WTC11 (cell line): ENCODE results near the gene PCDH9.

ENCODE experiments used
- AFF4 ChIP-seq: sonication (generic); formaldehyde crosslinking; IDR thresholded peaks from 2 replicates; pipeline ENCODE4 v1.8.1; 2023; ENCODE audit warnings: mild to moderate bottlenecking, missing genetic modification reagents, borderline replicate concordance
- ATF2 ChIP-seq: sonication (generic); formaldehyde crosslinking; IDR thresholded peaks from 2 replicates; pipeline ENCODE4 v1.8.1; 2022; ENCODE audit warnings: low read depth, missing genetic modification reagents, borderline replicate concordance
- CTCF ChIP-seq: fragments of 200-600 bp; IDR thresholded peaks from 2 replicates; pipeline ENCODE4 v1.8.0; 2022; ENCODE audit warnings: antibody characterized with exemption
- ELF4 ChIP-seq: sonication (generic); formaldehyde crosslinking; IDR thresholded peaks from 2 replicates; pipeline ENCODE4 v1.8.1; 2022; ENCODE audit warnings: low read depth, mild to moderate bottlenecking, moderate library complexity, missing genetic modification reagents
- ETV6 ChIP-seq: sonication (generic); formaldehyde crosslinking; IDR thresholded peaks from 2 replicates; pipeline ENCODE4 v1.8.1; 2022; ENCODE audit warnings: mild to moderate bottlenecking, missing genetic modification reagents
- IRF2 ChIP-seq: sonication (generic); formaldehyde crosslinking; IDR thresholded peaks from 2 replicates; pipeline ENCODE4 v1.8.0; 2022; ENCODE audit warnings: low read depth, missing genetic modification reagents, borderline replicate concordance
- JUN ChIP-seq: sonication (generic); formaldehyde crosslinking; IDR thresholded peaks from 2 replicates; pipeline ENCODE4 v1.8.0; 2023; ENCODE audit warnings: mild to moderate bottlenecking, missing genetic modification reagents
- MAX ChIP-seq: sonication (generic); formaldehyde crosslinking; IDR thresholded peaks from 2 replicates; pipeline ENCODE4 v1.8.0; 2022; ENCODE audit warnings: mild to moderate bottlenecking, missing genetic modification reagents
- MXD4 ChIP-seq: fragments of 250-450 bp; sonication (Bioruptor Pico); IDR thresholded peaks from 2 replicates; pipeline ENCODE4 v1.8.0; 2021; ENCODE audit warnings: mild to moderate bottlenecking, moderate library complexity, borderline replicate concordance
- NR3C1 ChIP-seq: sonication (generic); formaldehyde crosslinking; conservative IDR thresholded peaks from 2 replicates; pipeline ENCODE4 v1.8.1; 2023; ENCODE audit warnings: low read depth, mild to moderate bottlenecking, missing genetic modification reagents
- TCF7 ChIP-seq: sonication (generic); formaldehyde crosslinking; IDR thresholded peaks from 2 replicates; pipeline ENCODE4 v1.8.0; 2022; ENCODE audit warnings: mild to moderate bottlenecking, low read depth, missing genetic modification reagents, moderate library complexity

GRCh38 chr13:67156723-67157060 is 73.4 kb downstream of the PCDH9 start:
- TF ChIP-seq CTCF (no peak), JUN (CRISPR knock-in tag) (no peak), AFF4 (CRISPR knock-in tag) (no peak), MXD4 (CRISPR knock-in tag) (no peak), TCF7 (CRISPR knock-in tag) (no peak), ATF2 (CRISPR knock-in tag) (no peak), ELF4 (no peak), NR3C1 (CRISPR knock-in tag) (no peak), ETV6 (CRISPR knock-in tag) (no peak), IRF2 (no peak), MAX (CRISPR knock-in tag) (no peak)
